GM23338 (cell line): Measurements from ENCODE around the gene ADCY5.

Experiments used
- CREB1 ChIP-seq: fragments of 250-450 bp; sonication (Bioruptor Pico); IDR thresholded peaks from 2 replicates; pipeline ENCODE4 v1.5.0; 2020; ENCODE audit warnings: low read depth, mild to moderate bottlenecking, moderate library complexity
- CTCF ChIP-seq, 2 experiments: fragments of 200-600 bp in 1 of 2; sonication (generic) in 1 of 2; conservative IDR thresholded peaks; 2 replicates each; pipeline versions ENCODE4 v1.5.1 to v1.6.1; 2016 to 2017; ENCODE audit warnings: antibody characterized with exemption in 2 of 2, low read depth in 2 of 2, mild to moderate bottlenecking in 2 of 2, moderate library complexity in 1 of 2
- ETS1 ChIP-seq: IDR thresholded peaks from 2 replicates; pipeline ENCODE4 v1.6.1; 2016; ENCODE audit warnings: antibody characterized with exemption
- EZH2 ChIP-seq: fragments of 200-600 bp; sonication (generic); IDR thresholded peaks from one replicate; pipeline ENCODE4 v1.8.0; 2017; ENCODE audit warnings: antibody characterized with exemption, mild to moderate bottlenecking, low read depth; ENCODE audit not compliant: unreplicated experiment
- EZH2phosphoT487 ChIP-seq: fragments of 200-600 bp; sonication (generic); IDR thresholded peaks from one replicate; pipeline ENCODE4 v1.8.1; 2018; ENCODE audit warnings: antibody characterized with exemption; ENCODE audit not compliant: unreplicated experiment
- JUNB ChIP-seq: IDR thresholded peaks from one replicate; pipeline ENCODE4 v1.6.1; 2016; ENCODE audit warnings: antibody characterized with exemption; ENCODE audit not compliant: unreplicated experiment
- NANOG ChIP-seq: IDR thresholded peaks from 2 replicates; pipeline ENCODE4 v1.6.1; 2016; ENCODE audit warnings: antibody characterized with exemption, borderline replicate concordance
- POLR2AphosphoS5 ChIP-seq: IDR thresholded peaks from 2 replicates; pipeline ENCODE4 v1.6.1; 2016; ENCODE audit warnings: antibody characterized with exemption, low read depth
- REST ChIP-seq: IDR thresholded peaks from one replicate; pipeline ENCODE4 v1.6.1; 2018; ENCODE audit warnings: antibody characterized with exemption; ENCODE audit not compliant: unreplicated experiment
- STAT1 ChIP-seq: IDR thresholded peaks from one replicate; pipeline ENCODE4 v1.6.1; 2016; ENCODE audit warnings: antibody characterized with exemption; ENCODE audit not compliant: unreplicated experiment
- ZNF114 ChIP-seq: fragments of 250-450 bp; sonication (Bioruptor Pico); IDR thresholded peaks from 2 replicates; pipeline ENCODE4 v1.5.0; 2020; ENCODE audit warnings: mild to moderate bottlenecking, moderate library complexity
- ZNF331 ChIP-seq: fragments of 250-450 bp; sonication (Bioruptor Pico); IDR thresholded peaks from 2 replicates; pipeline ENCODE4 v1.5.0; 2020; ENCODE audit warnings: low read depth, mild to moderate bottlenecking, moderate library complexity
- TF ChIP-seq, protein P1 (sequence below): fragments of 250-450 bp; sonication (Bioruptor Pico); IDR thresholded peaks from 2 replicates; pipeline ENCODE4 v1.5.0; 2020; ENCODE audit warnings: mild to moderate bottlenecking, moderate library complexity

DNA sequence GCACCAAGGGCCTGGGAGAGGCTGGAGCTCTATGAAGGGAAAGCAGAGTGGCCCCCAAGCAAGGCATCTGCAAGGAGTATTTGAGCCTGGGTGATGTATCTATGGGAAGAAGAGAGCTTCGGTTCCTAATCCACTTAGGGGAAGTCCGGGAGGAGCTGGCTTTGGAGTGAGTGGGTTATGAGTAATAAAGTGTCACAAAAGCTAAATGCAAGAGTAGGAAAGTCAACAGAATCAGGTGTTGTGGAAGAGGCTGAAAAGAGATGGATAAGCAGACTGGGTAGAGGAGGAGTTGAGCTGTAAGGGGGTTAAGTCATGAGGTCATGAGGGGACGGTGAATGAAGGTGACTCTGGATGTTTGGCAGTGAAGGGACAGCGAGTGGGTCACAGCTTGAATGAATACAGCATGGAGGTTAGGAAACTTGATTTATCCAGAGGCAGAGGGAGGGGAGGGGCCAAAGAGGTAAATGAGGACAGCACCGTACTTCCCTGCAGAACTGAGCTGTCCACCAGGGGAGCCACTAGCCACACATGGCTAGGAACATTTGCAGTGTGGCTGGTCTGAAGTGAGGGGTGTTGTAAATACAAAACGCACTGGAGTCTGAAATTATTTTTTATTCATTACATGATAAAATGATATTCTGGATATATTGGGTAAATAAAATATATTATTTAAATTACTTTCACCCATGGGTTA lies 83.3 kb downstream of the ADCY5 start:
- TF ChIP-seq CTCF (conservative IDR thresholded peaks at IDR 0.05; ENCODE audit: low read depth in 2 of 2) (peak; percentile 69 to 74), POLR2AphosphoS5 (no peak), EZH2phosphoT487 (no peak), NANOG (no peak), CREB1 (no peak), EZH2 (no peak), JUNB (no peak), REST (no peak), ETS1 (no peak), STAT1 (no peak), ZNF114 (CRISPR knock-in tag) (no peak), ZNF331 (CRISPR knock-in tag) (no peak)
- TF ChIP-seq, protein P1, sequence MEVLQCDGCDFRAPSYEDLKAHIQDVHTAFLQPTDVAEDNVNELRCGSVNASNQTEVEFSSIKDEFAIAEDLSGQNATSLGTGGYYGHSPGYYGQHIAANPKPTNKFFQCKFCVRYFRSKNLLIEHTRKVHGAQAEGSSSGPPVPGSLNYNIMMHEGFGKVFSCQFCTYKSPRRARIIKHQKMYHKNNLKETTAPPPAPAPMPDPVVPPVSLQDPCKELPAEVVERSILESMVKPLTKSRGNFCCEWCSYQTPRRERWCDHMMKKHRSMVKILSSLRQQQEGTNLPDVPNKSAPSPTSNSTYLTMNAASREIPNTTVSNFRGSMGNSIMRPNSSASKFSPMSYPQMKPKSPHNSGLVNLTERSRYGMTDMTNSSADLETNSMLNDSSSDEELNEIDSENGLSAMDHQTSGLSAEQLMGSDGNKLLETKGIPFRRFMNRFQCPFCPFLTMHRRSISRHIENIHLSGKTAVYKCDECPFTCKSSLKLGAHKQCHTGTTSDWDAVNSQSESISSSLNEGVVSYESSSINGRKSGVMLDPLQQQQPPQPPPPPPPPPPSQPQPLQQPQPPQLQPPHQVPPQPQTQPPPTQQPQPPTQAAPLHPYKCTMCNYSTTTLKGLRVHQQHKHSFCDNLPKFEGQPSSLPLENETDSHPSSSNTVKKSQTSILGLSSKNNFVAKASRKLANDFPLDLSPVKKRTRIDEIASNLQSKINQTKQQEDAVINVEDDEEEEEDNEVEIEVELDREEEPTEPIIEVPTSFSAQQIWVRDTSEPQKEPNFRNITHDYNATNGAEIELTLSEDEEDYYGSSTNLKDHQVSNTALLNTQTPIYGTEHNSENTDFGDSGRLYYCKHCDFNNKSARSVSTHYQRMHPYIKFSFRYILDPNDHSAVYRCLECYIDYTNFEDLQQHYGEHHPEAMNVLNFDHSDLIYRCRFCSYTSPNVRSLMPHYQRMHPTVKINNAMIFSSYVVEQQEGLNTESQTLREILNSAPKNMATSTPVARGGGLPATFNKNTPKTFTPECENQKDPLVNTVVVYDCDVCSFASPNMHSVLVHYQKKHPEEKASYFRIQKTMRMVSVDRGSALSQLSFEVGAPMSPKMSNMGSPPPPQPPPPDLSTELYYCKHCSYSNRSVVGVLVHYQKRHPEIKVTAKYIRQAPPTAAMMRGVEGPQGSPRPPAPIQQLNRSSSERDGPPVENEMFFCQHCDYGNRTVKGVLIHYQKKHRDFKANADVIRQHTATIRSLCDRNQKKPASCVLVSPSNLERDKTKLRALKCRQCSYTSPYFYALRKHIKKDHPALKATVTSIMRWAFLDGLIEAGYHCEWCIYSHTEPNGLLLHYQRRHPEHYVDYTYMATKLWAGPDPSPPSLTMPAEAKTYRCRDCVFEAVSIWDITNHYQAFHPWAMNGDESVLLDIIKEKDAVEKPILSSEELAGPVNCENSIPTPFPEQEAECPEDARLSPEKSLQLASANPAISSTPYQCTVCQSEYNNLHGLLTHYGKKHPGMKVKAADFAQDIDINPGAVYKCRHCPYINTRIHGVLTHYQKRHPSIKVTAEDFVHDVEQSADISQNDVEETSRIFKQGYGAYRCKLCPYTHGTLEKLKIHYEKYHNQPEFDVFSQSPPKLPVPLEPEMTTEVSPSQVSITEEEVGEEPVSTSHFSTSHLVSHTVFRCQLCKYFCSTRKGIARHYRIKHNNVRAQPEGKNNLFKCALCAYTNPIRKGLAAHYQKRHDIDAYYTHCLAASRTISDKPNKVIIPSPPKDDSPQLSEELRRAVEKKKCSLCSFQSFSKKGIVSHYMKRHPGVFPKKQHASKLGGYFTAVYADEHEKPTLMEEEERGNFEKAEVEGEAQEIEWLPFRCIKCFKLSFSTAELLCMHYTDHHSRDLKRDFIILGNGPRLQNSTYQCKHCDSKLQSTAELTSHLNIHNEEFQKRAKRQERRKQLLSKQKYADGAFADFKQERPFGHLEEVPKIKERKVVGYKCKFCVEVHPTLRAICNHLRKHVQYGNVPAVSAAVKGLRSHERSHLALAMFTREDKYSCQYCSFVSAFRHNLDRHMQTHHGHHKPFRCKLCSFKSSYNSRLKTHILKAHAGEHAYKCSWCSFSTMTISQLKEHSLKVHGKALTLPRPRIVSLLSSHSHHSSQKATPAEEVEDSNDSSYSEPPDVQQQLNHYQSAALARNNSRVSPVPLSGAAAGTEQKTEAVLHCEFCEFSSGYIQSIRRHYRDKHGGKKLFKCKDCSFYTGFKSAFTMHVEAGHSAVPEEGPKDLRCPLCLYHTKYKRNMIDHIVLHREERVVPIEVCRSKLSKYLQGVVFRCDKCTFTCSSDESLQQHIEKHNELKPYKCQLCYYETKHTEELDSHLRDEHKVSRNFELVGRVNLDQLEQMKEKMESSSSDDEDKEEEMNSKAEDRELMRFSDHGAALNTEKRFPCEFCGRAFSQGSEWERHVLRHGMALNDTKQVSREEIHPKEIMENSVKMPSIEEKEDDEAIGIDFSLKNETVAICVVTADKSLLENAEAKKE (CRISPR knock-in tag), result no peak
